Activated CD8-positive, alpha-beta memory T cell treated with anti-CD3 and anti-CD28 coated beads for 24 hours (primary cell): ENCODE data around the gene KRT73.

Source experiments
- DNase-seq: peaks from one replicate; pipeline ENCODE4 v3.0.0-alpha.2; 2020

The KRT73 gene

DNA sequence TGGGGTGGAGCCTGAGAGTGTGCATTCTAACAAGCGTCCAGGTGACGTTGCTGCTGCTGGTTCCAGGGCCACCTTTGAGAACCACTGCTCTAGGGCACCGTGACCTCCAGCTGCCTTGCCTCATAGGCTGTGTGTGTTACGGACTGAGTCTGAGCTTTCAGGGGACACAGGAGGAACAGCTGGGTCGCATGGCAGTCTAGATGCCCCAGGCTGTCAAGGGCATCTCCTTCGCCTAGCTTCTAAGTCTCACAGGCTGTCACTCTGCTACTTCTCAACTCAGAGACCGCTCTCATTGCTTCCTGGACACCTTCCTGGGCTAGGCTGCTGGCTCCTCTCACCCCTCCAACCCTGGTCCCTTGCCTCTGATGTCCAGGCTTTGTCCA is 965 bp downstream of the KRT73 start:
- no peak for DNase-seq

DNA sequence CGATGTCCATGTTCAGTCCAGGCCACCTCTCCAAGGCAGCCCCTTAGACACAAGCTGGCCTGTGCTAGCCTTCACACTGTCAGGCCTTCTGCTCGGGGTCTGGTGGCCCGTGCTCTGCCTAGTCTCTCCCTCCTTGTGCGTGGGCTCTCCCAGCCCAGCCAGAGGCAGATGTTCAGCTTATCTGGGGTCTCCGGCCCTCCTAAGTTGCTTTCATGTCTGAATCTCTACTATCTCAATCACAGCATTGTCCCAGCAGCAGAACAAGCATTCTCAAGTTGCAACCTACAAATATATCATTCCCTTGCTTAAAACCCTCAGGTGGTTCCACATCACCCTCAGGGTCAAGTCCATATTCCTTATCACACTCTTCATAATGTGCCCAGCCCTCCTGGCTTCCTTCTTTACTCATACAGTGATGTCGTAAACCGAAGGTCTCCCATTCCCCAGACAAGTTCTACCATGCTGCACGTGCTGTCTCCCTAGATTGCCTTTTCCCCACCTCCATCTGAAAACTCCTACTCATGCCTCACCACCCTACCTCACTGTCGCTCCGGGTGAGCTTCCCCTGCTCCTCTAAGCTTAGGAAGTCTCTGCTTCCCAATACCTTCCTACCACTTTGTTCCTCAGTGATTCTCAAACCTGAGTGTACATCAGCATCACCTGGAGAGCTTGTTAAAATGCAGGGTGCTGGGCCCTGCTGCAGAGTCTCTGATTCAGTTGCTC is 1.5 kb downstream of the KRT73 start:
- DNase-seq, result no peak

DNA sequence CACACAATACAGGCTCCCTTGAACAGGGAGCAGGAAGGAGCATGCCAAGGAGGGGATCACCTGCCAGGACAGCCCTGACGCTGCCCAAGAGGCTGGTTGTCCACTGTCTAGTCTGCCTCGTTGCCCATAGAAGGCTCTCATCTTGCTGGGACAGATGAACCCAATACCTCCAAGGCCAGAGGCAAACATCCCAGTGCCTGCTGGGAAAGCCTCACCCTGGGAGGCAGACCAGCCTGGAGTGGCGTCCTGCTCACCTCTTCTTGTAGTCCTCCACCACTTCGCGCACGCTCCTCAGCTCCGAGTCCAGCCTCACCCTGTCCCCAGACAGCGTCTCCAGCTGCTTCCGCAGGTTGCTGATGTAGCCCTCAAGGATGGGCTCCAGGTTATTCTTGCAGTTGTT is 2.4 kb downstream of the KRT73 start:
- DNase-seq, result no peak

DNA sequence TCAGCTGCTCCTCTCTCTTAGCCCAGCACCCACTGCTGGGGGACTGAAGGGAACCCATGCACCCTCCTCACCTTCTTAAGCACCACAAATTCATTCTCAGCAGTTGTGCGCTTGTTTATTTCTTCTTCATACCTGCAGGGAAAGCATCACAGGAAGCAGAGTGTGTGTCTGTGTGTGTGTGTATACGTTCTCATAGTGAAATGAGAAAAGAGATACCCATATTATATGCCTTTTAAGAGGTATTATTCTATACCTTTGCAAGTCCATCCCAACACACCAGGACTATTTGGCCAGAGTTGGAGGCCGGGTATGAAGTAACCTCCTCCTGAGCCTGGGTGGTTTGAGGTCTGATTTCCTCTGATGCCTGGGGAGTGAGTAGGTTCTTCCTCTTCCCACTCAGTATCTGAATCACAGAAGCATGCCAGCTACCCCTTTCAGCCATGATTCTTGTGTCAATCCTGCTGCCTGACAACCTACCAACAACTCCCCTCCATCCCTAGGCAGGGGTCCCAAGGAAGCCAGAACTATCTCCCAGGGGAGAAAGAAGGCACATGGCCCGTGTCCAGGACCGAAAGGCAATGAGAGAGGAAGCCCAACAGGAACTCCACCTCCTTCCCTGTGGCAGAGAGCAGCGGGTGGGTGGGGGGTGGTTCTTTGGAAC is 3.0 kb downstream of the KRT73 start:
- DNase-seq, result no peak

DNA sequence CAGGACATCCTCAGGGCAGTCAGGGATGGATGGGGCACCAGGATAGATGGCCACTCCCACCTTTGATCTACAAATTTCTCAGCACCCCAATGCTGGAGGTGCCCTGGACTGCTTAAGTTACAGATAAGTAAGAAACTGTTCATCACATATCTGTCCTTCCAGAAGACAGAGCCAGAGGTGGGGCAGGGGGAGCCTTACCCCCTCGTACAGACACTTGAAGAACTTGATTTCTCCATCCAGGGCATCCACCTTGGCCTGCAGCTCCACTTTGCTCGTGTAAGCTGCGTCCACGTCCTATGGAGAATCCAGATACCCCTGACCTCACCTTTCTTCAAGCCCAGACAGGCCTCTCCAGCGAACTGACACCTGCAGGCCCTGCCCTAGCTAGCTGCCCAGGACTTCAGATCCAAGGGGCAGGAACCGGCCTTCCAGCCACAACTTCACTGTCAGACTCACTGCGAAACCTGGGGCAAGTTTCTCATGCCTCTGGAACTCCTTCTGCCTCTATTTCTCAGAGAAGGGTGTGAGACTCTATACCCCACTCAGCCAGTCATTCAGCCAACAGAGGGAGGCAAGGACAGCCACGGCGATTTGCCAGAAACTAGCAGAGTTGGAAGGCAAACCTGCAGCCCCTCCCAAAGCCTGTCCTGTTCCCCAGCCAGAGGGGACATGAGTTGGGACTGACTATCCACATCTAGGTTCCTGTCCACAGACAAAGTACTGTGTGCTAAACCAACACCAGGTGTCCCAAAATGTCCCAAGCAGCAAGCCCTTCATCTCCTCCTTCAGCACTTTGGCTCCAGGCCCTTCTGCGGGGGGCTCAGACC is 3.8 kb downstream of the KRT73 start:
- peak; percentile 58 for DNase-seq

DNA sequence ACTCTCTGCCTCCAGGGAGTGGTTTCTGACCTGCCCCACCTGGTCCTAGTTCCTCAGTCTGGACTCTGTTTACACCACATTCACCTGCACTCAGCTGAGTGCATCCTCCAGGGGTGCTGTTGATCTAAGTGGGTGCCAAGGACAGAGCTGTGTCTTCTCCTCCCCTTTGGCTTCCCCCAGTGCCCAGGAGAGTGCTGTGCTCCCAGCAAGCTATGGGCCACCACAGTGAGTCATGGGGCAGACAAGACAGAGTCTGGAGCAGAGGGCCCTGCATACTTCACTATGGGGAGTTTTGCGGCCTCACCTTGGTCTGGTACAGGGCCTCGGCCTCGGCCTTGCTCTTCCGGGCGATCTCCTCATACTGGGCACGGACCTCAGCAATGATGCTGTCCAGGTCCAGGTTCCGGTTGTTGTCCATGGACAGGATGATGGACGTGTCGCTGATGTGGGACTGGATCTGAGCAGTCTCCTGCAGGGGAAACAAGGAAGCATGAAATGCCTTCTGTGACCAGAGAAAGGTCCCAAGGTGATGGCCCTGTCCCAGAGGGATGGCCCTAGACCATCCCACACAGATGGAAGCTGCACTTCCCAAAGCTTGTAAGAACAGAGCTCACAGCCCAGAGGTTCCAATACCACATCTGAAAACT is 4.9 kb downstream of the KRT73 start:
- peak; percentile 57 for DNase-seq

DNA sequence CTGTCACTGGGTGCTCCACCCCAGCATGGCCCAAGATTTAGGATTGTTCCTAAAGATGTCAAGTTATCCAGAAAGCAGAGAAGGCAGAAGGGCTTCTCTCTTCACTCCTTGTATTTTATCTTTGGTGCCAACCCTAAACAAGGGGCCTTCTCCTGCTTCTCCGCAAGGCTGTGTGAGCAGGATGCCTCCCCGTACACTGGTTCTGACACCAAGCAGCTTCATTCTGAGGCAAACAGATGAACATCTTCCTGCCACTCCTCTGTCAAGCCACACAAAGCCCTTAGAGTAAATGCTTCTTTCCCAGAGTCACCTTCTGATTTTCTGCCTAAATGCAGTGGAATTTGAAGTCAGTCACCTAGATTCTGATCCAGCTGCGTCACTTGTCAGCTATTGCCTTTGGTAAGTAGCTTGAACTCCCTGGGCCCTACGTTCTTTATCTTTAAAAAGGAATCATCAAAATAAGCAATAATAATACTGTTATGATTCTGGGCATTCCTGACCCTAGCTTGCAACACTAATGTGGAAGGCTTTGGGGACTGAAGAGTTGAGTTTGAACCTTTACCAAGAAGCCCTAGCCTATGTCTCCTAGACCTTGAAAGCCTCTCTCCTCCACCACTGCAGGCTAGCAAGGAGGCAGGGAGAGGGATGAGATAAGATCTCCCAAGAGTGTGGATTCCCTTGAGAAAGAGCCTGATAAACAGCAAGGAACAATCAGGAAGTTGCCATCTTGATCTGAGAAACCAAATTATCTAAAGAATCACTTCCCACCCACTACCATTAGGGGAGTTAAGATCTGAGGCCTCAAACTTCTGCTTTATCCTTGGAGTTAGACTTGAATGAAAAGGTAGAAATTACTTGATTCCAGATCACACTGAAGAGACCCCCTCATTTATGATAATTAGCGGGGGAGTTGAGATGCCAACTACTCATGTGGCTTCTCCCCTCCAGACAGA is 5.7 kb downstream of the KRT73 start:
- DNase-seq, result peak; percentile 56

DNA sequence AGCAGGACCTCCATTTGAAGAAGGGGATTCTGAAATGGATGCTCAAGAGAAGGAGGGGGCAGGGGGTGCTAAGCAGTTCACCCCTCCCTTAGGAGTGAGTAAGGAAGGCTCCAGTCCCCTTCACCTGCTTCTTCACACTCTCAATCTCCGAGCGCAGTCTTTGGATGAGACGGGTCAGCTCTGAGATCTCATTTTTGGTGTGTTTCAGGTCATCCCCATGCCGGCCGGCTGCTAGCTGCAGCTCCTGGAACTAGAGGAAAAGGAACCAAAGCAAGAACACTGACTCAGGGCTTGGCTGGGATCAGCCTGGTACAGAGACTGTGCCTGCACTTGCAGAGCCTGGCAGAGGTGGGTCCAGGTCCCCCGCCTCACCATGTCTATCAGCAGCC is 7.3 kb downstream of the KRT73 start:
- peak; percentile 54 for DNase-seq

DNA sequence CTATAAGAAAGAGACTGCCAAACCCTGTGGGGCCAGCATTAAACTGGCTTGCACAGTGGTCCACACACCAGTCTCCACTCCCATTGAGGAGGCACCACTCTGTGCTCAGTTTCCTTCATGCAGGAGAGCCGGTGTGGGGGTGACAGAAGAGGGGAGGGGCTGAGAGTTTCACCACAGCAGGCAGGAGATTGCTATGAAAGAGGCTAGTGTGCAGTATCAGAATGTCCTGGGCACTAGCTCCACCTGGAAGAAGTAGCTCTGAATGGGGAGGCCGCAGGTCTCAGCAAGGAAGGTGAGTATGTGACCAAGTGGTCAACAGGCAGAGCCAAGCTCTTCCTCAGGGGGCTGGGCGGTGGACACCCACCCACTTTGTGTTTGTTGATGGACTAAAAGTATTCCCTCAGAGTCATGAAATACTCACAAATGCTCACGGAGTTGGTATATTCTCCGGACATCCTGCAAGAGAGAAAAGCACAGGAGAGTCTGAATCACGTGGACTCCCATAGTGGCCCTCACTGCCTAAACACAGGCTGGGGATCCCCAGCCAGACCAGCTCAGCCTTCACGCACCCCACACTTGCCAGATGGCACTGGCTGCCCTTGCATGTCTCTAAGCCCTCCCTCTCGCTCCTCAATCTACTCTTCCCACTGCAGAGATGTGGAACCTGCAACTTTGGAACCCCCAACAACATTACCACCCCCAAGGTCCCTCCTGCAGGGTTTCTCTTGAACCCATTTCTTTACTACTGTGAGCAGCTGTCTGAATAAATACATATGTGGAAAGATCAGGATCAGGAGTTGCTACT is 9.3 kb downstream of the KRT73 start:
- DNase-seq, result peak; percentile 60

DNA sequence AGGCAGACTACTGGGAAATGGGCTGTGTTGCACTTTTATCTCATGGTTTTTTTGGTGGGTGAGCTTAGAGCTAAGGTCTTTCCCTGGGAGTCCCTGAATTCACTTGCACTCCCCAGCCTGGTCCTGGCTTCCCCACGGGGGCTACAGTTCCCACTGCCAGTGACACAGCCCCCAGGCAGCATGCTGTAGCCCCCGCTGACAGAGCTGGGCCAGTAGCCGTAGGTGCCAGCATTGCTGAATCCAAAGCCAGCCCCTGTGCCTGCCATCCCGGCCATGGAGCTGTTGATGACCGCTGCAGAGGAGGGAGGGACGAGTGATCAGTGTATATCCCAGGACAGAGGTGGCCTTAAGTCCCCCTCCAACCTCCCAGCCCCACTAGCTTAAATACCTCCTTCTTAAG is 10.2 kb downstream of the KRT73 start:
- no peak for DNase-seq

DNA sequence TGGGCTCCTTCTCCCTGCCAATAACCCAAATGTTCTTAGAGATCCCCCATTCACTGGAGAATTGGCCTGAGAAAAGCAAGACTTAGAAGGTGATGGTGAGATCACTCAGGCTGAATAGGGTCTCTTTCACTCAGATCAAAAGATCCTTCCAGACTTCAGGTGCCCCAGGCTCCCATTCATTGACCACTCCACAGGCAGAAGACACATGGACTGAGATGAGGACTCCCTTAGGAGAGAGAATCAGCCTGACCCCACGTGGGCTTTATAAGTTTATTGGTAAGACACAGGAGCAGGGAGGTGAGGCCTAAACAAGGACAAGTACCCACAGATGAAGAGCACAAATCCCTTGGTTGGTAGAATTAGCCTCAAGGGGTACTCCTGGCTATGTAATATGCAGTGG is 11.0 kb downstream of the KRT73 start:
- DNase-seq, result peak; percentile 50

DNA sequence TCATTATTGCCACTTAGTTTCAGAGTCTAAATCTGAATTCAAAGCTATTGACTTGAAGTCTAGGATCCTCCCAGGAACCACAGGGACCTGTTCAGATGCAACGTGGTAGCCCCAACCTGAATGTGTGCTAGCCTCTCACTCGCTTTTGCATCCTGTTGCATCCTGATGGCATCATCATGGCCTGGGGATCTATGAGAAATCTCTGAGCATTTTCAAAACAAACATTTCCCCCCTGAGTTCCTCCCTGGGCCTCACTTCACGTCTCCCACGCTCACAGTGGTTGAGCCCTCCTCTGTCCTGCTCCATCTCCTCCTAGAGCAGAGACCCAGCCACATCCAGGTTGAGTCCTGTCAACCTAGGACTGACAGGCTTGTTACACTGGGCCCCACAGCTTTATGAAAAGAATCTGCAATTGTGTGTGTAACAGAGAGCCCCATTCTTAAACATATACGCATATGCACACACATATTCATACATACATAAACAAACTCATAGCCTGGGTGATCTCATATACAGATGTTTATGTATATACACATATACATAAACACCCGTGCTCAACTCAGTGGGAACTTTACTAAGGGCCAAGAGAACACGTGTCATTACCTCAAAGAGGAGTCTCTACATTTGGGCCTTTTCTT is 11.7 kb downstream of the KRT73 start:
- peak; percentile 48 for DNase-seq

DNA sequence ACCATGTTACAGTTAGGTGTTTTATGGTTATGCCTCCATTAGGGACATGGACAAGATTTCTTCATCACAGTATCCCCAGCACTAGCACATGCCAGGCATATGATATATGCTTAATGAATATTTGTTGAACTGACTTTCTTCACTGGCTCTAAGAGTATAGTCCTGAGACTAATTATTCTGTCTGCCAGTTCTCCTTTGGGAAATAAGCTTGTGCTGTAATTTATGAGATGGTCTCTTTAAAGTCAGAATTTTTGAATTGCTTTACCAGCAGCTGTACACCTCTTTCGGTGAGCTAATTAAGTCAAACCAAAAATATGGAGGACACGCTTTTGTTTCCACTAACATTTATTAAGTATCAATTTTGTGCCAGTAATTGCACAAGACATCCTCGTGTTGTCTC is 12.3 kb downstream of the KRT73 start:
- DNase-seq, result no peak

DNA sequence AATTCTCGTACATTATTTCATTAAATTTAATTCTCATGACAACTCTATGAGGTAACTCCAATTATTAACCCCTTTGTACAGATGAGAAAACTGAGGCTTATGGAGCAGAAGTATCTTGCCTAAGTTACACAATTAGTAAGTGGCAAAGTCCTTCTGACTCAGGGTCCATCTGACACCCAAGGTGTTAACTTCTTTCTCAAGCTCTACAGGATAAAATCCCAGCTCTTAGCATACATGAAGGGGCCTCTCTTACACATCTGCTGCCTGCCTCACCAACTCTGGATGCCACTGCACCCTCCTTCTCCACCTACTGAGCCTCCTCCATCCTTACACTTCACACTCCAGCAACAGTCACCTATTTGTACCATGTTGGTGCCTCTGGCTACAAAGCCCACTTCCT is 12.8 kb downstream of the KRT73 start:
- DNase-seq, result peak; percentile 51

DNA sequence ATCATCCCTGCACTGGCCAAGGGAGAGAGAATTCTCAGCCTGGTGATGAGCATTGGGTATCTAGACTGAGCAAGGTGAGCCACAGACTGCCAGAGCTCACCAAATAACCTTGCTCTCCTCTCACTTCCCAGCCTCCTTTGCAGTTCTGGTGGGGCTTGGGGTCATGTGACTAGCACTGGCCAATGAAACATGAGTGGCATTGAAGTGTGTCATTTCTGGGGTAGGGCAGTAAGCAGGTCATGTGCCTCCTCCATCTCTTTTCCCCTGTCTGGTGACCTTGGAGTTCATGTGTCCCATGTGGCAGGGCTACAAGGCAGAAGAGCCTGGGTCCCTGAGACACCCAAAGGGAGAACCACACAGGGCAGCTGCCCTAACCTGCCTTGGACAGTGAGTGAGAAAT is 13.5 kb downstream of the KRT73 start:
- peak; percentile 56 for DNase-seq

DNA sequence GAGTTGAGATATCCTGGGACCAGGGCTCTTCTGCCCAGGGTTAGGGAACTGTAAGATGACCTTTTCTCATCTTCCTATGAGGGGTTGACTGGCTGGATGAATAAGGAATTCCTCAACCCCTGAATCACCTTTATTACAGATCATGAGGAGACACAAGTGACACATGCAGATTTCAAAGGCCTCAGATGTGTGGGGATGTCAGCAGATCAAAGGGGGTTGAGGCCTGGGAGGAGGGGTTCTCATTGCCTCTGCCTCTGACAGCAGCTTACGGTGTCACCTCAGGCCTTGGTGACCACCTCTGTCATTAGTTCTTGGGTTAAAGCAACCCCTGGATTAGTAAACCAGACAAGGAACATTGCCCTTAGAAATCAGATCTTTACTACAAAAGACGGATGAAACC is 15.0 kb downstream of the KRT73 start:
- DNase-seq, result peak; percentile 56

DNA sequence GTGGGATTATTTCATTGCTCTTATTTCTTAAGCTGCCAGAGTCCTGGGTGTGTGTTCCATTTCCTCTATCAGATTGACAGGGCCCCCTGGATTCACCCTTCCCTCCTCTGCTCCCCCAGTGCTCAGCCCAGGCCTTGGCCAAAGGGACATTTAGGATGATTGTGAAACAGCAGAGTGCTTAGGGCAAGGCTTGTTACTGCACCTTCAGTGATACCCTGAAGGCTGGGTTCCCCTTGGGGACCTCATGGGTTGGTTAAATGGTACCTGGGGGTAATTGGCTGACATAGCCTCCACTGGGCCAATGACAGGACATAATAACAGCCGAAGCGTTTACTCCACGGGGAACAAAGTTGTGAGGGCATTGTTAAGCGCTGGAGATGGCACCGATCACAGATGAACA is 15.8 kb downstream of the KRT73 start:
- peak; percentile 52 for DNase-seq

DNA sequence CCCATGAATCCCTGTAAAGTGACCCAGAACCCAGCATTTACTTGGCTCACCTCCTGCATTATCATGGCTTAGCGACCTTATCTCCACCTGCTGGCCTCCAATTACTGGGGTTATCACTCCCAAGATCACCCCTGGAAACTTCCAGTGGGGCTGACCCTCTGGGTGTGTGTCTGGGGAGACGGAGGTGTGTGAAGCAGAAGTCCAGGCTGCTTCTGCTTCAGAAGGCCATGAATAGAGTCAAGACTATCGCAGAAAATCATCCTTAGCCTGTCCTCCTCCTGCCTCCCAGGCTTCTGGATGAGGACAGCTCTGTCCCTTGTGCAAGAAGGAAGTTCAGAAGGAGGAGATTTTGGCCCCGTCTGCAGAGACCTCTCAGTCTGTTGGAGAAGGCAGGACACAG is 16.7 kb downstream of the KRT73 start:
- peak; percentile 42 for DNase-seq

DNA sequence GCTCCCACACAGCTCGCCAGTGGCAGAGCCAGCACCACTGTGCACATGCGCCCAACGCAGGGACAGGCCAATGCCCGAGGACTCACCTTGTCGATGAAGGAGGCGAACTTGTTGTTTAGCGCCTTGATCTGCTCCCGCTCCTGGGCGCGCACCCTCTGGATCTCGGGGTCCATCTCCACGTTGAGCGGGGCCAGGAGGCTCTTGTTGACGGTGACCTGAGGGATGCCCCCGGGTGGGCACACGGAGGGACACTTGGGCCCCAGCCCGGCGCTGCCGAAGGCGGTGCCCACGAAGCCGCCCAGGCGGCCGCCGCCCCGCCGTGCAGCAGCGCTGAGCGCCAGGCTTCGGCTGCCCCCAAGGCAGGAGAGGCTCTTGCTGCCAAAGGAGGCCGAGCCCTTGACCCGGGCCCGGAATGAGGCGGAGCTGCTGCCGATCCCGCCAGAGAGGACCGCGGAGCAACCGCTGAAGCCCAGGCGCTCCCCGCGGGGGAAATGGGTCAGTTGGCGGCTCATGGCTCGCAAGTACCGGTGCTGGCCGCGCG is 17.3 kb downstream of the KRT73 start, which contains the start of gene KRT72:
Gene KRT72, minus strand, starts transcription at position 523 of the 541 bp plus-strand sequence. Its CDS starts 11 bp downstream, at position 512.
- peak; percentile 52 for DNase-seq

DNA sequence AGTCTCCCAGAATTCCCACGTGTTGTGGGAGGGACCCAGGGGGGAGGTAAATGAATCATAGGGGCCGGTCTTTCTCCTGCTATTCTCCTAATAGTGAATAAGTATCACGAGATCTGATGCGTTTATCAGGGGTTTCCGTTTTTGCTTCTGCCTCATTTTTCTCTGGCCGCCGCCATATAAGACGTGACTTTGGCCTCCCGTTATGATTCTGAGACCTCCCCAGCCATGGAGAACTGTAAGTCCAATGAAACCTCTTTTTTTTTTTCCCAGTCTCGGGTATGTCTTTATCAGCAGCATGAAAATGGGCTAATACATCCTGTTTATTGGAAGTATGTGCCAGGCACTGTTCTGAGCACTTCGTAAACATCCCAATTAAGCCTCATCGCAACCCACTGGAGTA is 17.9 kb downstream of the KRT73 start:
- no peak for DNase-seq
